Heart left ventricle (tissue), 13 donors: ENCODE results near the gene NCOA5.

ENCODE experiments used
- POLR2A ChIP-seq, 2 donors: fragments of 450-650 bp; IDR thresholded peaks; one replicate each; pipeline ENCODE4 v1.6.1; 2017; ENCODE audit warnings: antibody characterized with exemption in 2 of 2, mild to moderate bottlenecking in 2 of 2, moderate library complexity in 2 of 2
- TF ChIP-seq, protein P1 (sequence below), 12 donors: fragments of 200-600 bp; sonication (generic) in 4 of 12; IDR thresholded peaks; one replicate each; pipeline versions ENCODE4 v1.5.0 to v1.8.0; 2018 to 2022; ENCODE audit warnings: antibody characterized with exemption in 12 of 12, mild to moderate bottlenecking in 5 of 12
- donor health status: ischemic (EF 13 %, LVEDD 7.1; RV severe dilation, severe dysfunction).
- donor health status: DM: no; HTN: yes; CAD: no.
- donor health status: DM: no; HTN: no; CAD: no.
- donor health status: ischemic (EF 25% LVEDD 6.9; RV normal size, moderate dysfunction).
- donor health status: ischemic (EF 25% LVEDD 5.7; RV mildly dilated, moderate dysfunction).
- donor health status: ischemic (EF 35%, LVEDD 5.7; RV mildly dilated, moderate dysfunction).
- donor health status: nonischemic (EF 11% LVEDD 7.7; RV severe dilation, severe dysfunction).
- donor health status: DM: yes; HTN: yes; CAD: no.
- donor health status: PGD.
- donor health status: ischemic (EF 29% LVEDD 5.4; RV normal size, mild dysfunction).
- donor health status: nonischemic (EF 23%, LVEDD 6.1; RV moderate dilation, normal function).

DNA sequence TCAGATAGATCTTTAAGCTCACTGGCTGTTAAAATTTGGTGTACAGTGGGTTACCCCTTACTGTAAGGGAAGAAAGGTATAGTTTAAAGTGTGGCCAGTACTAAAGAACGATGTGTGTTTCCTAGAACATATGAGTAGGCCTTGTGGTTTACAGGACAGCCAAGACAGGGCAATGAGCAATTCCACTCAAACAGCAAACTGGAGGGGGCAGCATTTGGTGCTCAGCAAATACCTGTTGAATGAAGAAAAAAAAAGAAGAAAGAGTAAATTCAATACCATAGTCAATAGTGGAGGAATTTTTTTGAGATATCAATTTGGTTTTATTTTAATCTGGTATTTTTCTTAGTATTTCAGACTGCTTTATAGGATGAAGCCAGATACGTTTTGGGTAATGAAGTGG is 3.8 kb upstream of the NCOA5 start:
- TF ChIP-seq POLR2A (IDR thresholded peaks at IDR 0.05): no peak
- TF ChIP-seq, protein P1, sequence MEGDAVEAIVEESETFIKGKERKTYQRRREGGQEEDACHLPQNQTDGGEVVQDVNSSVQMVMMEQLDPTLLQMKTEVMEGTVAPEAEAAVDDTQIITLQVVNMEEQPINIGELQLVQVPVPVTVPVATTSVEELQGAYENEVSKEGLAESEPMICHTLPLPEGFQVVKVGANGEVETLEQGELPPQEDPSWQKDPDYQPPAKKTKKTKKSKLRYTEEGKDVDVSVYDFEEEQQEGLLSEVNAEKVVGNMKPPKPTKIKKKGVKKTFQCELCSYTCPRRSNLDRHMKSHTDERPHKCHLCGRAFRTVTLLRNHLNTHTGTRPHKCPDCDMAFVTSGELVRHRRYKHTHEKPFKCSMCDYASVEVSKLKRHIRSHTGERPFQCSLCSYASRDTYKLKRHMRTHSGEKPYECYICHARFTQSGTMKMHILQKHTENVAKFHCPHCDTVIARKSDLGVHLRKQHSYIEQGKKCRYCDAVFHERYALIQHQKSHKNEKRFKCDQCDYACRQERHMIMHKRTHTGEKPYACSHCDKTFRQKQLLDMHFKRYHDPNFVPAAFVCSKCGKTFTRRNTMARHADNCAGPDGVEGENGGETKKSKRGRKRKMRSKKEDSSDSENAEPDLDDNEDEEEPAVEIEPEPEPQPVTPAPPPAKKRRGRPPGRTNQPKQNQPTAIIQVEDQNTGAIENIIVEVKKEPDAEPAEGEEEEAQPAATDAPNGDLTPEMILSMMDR (IDR thresholded peaks at IDR 0.05): no peak
